ENCODE results near the gene ATP6V1G3.

Gene ATP6V1G3

DNA sequence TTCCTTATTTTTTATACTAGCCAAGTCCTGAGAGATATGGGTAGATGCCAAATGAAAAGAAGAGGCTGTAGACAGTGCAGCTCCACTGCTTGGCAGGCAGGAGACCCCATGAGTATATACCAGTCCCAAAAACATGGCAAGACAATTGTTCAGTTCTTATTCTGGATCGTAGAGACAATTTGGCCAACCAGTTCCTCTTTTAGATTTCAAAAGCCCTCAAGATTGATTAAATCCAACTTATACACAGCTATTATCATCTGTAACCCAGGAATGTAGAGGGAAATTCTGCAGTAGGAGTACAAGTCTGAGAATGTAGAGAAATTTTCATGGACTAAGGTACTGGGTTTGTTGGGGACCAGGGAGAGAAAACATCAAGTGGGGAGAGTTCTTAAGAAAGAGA, 50.3 kb downstream of the ATP6V1G3 start:
- no peak for TF ChIP-seq CSDC2 (CRISPR knock-in tag; IDR thresholded peaks at IDR 0.05)
- no peak for TF ChIP-seq ZNF565 (CRISPR knock-in tag; conservative IDR thresholded peaks at IDR 0.05; ENCODE audit: low read depth)
- no peak for TF ChIP-seq POU6F1 (CRISPR knock-in tag; IDR thresholded peaks at IDR 0.05; ENCODE audit: borderline replicate concordance, low read depth)
- no peak for TF ChIP-seq ZFP30 (CRISPR knock-in tag; IDR thresholded peaks at IDR 0.05)
- TF ChIP-seq OSR1 (CRISPR knock-in tag; IDR thresholded peaks at IDR 0.05) = no peak
- TF ChIP-seq ESRRG (CRISPR knock-in tag; IDR thresholded peaks at IDR 0.05) = no peak
- no peak for TF ChIP-seq ISL1 (CRISPR knock-in tag; IDR thresholded peaks at IDR 0.05)
- TF ChIP-seq, protein P1, sequence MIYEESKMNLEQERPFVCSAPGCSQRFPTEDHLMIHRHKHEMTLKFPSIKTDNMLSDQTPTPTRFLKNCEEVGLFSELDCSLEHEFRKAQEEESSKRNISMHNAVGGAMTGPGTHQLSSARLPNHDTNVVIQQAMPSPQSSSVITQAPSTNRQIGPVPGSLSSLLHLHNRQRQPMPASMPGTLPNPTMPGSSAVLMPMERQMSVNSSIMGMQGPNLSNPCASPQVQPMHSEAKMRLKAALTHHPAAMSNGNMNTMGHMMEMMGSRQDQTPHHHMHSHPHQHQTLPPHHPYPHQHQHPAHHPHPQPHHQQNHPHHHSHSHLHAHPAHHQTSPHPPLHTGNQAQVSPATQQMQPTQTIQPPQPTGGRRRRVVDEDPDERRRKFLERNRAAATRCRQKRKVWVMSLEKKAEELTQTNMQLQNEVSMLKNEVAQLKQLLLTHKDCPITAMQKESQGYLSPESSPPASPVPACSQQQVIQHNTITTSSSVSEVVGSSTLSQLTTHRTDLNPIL (CRISPR knock-in tag; IDR thresholded peaks at IDR 0.05; ENCODE audit: low read depth) = no peak
- no peak for ATAC-seq

- TF ChIP-seq, protein P1 (CRISPR knock-in tag; IDR thresholded peaks at IDR 0.05; ENCODE audit: low read depth) = no peak
- TF ChIP-seq PATZ1 (CRISPR knock-in tag; IDR thresholded peaks at IDR 0.05; ENCODE audit: borderline replicate concordance) (no peak), ZNF8 (CRISPR knock-in tag; IDR thresholded peaks at IDR 0.05) (no peak), GLIS3 (CRISPR knock-in tag; IDR thresholded peaks at IDR 0.05) (no peak), ESRRG (CRISPR knock-in tag; IDR thresholded peaks at IDR 0.05) (no peak), ZNF70 (CRISPR knock-in tag; IDR thresholded peaks at IDR 0.05) (no peak), ARNTL (CRISPR knock-in tag; IDR thresholded peaks at IDR 0.05; ENCODE audit: borderline replicate concordance, low read depth) (no peak), PPARA (CRISPR knock-in tag; IDR thresholded peaks at IDR 0.05; ENCODE audit: borderline replicate concordance) (no peak), ZNF565 (CRISPR knock-in tag; conservative IDR thresholded peaks at IDR 0.05; ENCODE audit: low read depth) (no peak), TOX (CRISPR knock-in tag; IDR thresholded peaks at IDR 0.05; ENCODE audit: borderline replicate concordance) (peak; percentile 93; the same call in 1 of the 2 replicates), ISL1 (CRISPR knock-in tag; IDR thresholded peaks at IDR 0.05) (no peak), ZFP3 (CRISPR knock-in tag; IDR thresholded peaks at IDR 0.05) (no peak), OSR1 (CRISPR knock-in tag; IDR thresholded peaks at IDR 0.05) (no peak), SNAI2 (CRISPR knock-in tag; IDR thresholded peaks at IDR 0.05) (no peak), CSDC2 (CRISPR knock-in tag; IDR thresholded peaks at IDR 0.05) (no peak), ZFP30 (CRISPR knock-in tag; IDR thresholded peaks at IDR 0.05) (no peak), ZC3H10 (CRISPR knock-in tag; IDR thresholded peaks at IDR 0.05) (peak; percentile 89), RARB (CRISPR knock-in tag; IDR thresholded peaks at IDR 0.05) (no peak), TCF4 (CRISPR knock-in tag; IDR thresholded peaks at IDR 0.05; ENCODE audit: borderline replicate concordance) (no peak), BACH2 (CRISPR knock-in tag; IDR thresholded peaks at IDR 0.05; ENCODE audit: borderline replicate concordance) (no peak), POU6F1 (CRISPR knock-in tag; IDR thresholded peaks at IDR 0.05; ENCODE audit: borderline replicate concordance, low read depth) (peak; percentile 51; the same call in 1 of the 2 replicates)
- TF ChIP-seq, protein P2, sequence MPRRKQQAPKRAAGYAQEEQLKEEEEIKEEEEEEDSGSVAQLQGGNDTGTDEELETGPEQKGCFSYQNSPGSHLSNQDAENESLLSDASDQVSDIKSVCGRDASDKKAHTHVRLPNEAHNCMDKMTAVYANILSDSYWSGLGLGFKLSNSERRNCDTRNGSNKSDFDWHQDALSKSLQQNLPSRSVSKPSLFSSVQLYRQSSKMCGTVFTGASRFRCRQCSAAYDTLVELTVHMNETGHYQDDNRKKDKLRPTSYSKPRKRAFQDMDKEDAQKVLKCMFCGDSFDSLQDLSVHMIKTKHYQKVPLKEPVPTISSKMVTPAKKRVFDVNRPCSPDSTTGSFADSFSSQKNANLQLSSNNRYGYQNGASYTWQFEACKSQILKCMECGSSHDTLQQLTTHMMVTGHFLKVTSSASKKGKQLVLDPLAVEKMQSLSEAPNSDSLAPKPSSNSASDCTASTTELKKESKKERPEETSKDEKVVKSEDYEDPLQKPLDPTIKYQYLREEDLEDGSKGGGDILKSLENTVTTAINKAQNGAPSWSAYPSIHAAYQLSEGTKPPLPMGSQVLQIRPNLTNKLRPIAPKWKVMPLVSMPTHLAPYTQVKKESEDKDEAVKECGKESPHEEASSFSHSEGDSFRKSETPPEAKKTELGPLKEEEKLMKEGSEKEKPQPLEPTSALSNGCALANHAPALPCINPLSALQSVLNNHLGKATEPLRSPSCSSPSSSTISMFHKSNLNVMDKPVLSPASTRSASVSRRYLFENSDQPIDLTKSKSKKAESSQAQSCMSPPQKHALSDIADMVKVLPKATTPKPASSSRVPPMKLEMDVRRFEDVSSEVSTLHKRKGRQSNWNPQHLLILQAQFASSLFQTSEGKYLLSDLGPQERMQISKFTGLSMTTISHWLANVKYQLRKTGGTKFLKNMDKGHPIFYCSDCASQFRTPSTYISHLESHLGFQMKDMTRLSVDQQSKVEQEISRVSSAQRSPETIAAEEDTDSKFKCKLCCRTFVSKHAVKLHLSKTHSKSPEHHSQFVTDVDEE (CRISPR knock-in tag; IDR thresholded peaks at IDR 0.05) = no peak
- TF ChIP-seq, protein P3, sequence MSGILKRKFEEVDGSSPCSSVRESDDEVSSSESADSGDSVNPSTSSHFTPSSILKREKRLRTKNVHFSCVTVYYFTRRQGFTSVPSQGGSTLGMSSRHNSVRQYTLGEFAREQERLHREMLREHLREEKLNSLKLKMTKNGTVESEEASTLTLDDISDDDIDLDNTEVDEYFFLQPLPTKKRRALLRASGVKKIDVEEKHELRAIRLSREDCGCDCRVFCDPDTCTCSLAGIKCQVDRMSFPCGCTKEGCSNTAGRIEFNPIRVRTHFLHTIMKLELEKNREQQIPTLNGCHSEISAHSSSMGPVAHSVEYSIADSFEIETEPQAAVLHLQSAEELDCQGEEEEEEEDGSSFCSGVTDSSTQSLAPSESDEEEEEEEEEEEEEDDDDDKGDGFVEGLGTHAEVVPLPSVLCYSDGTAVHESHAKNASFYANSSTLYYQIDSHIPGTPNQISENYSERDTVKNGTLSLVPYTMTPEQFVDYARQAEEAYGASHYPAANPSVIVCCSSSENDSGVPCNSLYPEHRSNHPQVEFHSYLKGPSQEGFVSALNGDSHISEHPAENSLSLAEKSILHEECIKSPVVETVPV (CRISPR knock-in tag; IDR thresholded peaks at IDR 0.05) = no peak
- peak; percentile 62 for ATAC-seq
These were observed 53.6 kb downstream of the ATP6V1G3 start for GRCh38 chr1:198486903-198487302.
